ENCODE data around the gene PYROXD2.

- TF ChIP-seq SP2 (IDR thresholded peaks at IDR 0.05; ENCODE audit: low read length), result no peak
- TF ChIP-seq CTCF (IDR thresholded peaks at IDR 0.05; ENCODE audit: control extremely low read depth in 1 of 3, insufficient read depth in 1 of 3, low read depth in 1 of 3, low read length in 3 of 3), result no peak
- no peak for TF ChIP-seq SP1 (IDR thresholded peaks at IDR 0.05; ENCODE audit: low read depth, low read length)
- TF ChIP-seq HDAC2 (IDR thresholded peaks at IDR 0.05; ENCODE audit: borderline replicate concordance in 1 of 2, low read depth in 2 of 2, low read length in 2 of 2), result no peak
- TF ChIP-seq, protein P1, sequence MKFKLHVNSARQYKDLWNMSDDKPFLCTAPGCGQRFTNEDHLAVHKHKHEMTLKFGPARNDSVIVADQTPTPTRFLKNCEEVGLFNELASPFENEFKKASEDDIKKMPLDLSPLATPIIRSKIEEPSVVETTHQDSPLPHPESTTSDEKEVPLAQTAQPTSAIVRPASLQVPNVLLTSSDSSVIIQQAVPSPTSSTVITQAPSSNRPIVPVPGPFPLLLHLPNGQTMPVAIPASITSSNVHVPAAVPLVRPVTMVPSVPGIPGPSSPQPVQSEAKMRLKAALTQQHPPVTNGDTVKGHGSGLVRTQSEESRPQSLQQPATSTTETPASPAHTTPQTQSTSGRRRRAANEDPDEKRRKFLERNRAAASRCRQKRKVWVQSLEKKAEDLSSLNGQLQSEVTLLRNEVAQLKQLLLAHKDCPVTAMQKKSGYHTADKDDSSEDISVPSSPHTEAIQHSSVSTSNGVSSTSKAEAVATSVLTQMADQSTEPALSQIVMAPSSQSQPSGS (IDR thresholded peaks at IDR 0.05; ENCODE audit: low read length), result no peak
- TF ChIP-seq EP300 (IDR thresholded peaks at IDR 0.05; ENCODE audit: borderline replicate concordance in 1 of 2, low read depth in 2 of 2, low read length in 2 of 2), result no peak
- TF ChIP-seq POLR2AphosphoS5 (IDR thresholded peaks at IDR 0.05; ENCODE audit: low read depth, low read length), result no peak
- no peak for TF ChIP-seq RAD21 (IDR thresholded peaks at IDR 0.05 in 1 of 2, conservative IDR thresholded peaks at IDR 0.05 in 1 of 2; ENCODE audit: low read depth in 2 of 2, low read length in 2 of 2)
Measured at GRCh38 chr10:98338318-98338717, 76.7 kb downstream of the PYROXD2 start.

All from H1 (cell line).